NOMO-1 treated with dmso at 0.1 percent for 144 hours (cell line): Measurements from ENCODE around the gene CDK15.
"Not testable (repeated sequence)": the region's sequence is repeated elsewhere in the genome, so short reads cannot be mapped to it uniquely, and the experiment has no call there.

ENCODE experiments used
- DNase-seq: peaks from one replicate; lab custom pipeline; 2025; ENCODE audit not compliant: unreplicated experiment; lab: John Stamatoyannopoulos, UW

The CDK15 gene

DNA sequence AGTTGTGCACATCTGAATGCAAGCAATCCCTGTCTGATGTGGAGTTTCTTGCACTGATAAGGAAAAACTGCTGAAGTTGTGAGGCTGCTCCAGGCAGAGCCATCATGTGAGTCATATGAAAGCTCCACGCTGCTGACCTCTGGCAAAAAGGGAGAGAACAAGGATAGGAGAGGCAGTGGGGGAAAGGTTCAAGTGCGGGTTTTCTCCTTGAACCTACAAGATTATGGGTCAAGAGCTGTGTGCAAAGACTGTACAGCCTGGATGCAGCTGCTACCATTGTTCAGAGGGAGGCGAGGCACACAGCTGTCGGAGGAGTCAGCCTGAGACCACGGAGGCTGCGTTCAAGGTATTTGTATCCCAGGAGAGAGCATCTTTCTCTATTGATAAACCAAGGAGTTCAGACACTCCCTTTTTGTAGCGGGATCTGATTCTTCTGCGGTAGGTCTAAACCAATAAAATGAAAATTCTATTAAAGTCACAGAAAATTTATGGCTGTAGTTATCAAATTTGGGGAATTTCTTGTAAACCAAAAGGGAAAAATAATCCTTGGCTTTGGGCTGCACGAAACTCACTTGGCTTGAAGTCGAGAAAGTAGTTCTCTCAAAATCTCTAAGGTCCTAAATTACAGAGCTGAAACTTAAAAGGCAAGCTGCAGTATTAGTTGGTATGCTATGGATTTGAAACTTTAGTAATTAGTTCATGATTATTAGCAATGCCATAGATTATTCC, at the start of gene CDK15:
Gene CDK15 (plus strand): TSS at position 96 of the 729 bp plus-strand sequence. CDS start 128 bp downstream, at position 224.
- no peak for DNase-seq

GRCh38 chr2:201758234-201758633, 48.1 kb upstream of the CDK15 start:
- no peak for DNase-seq

DNA sequence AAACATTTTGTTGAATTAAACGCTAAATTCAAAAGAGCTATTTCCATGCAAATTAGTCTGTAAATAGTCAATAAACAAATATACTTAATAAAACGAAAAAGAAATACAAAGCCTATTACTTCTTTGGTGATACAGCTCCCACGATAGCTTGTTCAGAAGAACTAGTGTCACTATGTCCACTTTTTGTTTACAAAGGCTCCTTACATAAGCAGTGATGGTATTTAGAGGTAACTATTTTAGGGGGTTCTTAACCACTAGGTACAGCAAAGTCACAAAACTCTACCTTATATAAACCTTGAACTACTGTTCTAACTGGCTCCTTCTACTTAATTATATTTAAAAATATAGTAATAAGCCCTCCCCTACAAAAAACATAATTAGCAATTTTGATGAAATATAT, 47.5 kb upstream of the CDK15 start:
- no peak for DNase-seq

DNA sequence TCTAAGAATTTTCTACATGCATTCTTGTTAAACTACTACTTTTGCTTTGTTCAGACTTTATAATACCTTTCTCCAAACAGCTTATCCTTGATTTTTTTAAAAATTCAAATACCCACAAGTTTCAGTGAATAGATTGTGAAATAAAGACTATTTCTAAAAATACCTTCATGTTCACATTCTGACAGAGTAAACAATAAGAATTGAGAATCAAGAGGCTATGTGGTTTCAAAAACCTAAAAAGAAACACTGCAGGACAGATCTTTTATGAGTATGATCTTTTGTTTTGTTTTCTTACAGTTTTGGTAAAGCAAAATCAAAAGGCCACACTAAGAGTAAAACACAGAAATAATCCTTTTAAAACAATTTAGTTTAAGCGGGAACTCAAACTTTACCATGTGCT, 46.8 kb upstream of the CDK15 start:
- no peak for DNase-seq

DNA sequence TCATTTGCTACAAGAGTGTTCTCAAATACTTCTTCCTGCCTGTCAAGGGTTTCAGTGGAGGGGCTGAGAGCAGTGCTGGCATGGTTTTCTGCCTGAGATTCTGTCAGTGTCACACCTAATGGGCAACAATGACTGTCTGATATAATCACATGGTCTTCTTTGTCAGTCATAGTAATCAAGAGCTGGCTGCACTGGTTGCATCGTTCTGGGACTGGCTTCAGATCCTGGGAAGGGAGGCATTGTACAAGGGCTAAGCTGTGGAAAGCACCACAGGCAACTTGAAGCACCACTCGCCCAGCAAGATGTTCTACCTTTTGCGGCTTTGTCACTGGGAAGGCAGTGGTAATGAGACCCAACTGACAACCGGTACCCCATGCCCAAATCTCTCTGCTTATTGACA, 45.2 kb upstream of the CDK15 start:
- DNase-seq: no peak

- not testable (repeated sequence) for DNase-seq
Observed at GRCh38 chr2:201764469-201764868, 41.9 kb upstream of the CDK15 start.

DNA sequence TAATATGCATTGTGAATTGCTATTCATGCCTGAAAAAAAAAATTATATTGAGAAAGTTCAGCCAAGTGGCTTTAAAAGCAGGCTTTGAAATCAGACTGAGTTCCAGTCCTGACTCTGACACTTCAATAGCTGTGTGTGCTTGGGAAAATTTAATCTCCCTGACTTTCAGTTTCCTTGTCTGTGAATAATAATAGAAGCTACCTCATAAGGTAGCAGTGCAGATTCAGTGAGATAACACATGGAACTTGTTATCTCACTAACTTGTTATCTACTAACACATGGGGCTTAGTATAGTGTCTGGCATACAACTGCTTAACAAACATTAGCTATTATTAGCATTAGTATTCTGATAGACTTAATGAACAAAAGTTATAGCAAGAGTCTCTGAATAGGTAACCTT, 40.5 kb upstream of the CDK15 start:
- no peak for DNase-seq

DNA sequence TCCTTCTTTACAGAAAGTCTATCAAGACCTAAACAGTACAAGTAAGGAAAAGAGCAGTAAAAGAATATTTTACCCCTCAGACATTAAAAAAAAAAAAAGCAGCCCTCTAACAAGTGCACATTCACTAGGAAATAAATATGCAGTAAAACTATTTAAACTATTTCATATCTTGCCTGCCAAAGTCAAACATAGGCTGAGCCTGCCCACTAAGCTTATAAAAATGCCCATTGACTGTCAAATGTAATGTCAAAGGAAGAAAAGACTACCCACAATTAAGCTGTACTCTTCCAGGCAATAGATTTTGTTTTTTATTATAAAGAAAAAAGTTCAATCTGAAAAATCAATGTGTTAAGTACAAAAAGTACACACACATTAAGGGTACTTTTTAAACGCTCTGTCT, 37.4 kb upstream of the CDK15 start:
- DNase-seq: no peak

DNA sequence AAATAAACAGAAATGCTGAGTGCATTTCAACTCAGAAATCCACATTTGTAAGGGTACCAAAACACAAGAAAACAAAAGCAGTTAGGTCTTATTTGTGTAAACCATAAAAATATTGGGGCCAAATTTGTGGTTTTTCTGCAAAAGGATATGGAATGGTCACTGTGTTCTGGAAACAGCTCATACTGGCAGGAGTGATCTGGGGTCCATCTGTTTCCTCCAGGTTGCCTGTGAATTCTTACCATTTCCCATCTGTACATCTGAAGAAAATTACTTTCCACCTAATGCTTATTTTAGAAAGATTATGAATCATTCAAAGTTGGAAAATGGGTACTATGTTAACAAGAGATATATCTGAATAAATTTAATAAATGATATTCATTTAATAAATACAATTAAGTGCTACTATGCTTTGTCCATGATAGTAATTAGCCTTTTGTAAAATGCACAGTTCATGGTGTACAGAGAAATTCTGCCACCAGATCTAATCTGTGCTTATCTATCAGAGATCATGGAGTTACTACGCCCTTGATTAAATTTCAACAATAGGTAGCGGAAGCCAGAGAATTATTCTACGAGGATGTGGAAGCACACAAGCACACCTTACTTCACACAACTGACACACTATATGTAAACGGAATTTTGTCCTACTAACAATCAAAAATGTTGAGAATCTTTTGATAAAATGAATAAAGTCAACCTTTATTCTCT, 36.5 kb upstream of the CDK15 start:
- DNase-seq: no peak

DNA sequence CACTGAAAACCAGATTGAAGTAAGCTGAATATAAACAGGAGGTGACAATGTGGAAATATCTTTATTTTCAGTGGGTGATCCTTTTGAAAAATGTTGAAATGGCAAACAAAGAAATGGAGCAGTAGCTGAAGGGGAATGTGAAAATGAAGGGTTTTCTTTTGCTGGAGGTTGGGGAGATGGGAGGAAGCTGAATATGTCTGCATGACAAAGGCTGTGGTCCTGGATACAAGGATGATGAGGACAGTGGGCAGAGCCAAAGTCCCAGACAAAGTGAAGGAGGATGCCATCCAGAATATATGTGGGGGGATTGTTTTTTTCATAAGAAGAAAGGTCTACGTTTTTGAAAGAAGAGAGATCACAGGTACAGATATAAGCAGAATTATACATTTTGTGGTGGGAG, 32.3 kb upstream of the CDK15 start:
- DNase-seq: no peak

GRCh38 chr2:201774546-201774945, 31.8 kb upstream of the CDK15 start:
- no peak for DNase-seq

GRCh38 chr2:201775326-201775725, 31.0 kb upstream of the CDK15 start:
- no peak for DNase-seq

- DNase-seq: no peak
Observed at GRCh38 chr2:201777043-201777442, 29.3 kb upstream of the CDK15 start.

DNA sequence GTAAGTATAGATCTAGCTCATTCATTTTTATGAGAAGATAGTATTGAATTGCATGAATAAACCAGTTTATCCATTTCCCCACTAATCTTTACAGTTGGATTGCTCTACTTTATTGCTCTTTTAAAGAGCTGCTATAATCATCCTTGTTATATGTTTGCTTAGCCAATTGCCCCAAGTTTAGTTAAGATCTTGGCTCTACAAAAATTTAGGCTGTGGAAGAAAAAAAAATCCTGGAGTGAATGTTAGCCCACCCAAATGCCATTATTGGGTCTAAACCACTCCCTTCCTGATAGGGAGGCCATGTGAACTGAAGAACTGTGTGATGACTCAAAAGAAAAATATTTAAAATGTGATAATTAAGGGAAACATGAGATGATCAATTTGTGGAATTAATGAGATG, 28.5 kb upstream of the CDK15 start:
- DNase-seq: no peak

DNA sequence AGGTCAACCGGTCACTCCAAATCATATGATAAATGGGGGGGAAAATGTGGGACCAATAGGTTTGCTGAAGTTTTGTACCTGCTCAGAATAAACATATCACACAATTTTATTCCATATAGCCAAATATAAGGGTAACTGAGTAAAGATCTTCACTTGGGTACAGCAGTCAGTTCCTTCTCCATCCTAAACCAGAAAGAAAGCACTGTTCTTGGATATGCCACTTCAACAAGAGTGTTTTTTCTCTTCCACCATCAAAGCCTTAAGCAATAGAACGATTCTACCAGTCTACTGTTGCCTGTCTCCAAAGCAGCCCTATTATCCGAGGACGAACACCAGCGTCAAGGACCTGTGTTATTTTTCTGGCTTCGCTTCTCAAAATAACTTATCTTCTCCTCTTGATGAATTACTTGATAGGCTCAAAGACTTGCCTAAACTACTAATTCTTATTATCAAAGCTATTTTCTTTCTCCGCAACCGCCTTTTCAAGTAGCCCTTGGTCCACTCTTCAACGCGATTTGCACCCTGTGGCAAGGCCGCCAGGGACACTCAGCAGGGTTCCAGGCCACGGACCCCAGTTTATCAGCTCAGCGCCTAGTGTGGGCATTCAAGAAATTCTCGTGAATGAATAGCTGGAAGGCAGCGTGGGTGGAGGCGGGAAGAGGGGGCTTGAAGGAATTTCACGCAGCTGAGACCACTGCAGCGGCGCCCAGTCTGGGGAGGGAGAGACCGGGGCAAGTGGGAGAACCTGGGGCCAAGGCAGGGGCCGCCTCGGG, 26.2 kb upstream of the CDK15 start:
- DNase-seq: no peak

DNA sequence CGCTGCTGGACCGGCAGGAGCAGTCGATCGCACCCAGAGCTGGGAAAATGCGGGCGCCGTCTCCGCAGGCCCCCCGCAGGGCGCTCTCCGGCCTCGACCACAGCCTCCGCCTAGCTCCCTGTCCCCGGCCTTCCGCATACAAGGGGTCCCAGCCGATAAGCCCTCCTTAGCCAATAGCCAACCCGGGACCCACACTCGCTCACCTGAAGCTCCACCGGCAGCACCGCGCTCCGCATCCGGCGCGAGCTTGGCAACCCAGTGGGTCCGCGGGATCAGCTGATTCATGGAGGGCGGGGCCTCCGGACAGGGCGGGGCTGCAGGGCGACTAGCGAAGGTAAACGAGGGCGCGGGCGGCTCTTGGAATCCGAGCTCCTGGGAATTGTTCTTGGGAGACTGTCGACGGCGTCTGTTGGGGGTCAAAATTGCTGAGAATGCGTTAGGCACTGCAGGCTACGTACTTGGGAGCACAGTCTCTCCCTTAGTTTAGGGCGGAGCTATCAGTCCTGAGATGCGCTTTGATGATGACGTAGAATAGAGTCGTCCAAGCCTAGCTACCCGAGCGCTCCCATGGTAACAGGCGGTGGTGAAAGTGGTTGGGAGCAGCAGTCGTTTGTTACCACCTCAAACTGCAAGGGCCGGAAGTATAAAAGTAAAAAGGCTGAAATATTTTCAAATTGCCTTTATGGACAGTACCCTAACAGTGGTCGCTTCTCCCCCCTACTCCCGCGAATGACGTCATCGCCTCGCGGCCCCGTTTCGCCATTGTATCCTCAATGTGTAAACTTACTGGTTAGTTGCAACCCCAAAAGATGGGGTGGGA, 25.5 kb upstream of the CDK15 start, which contains the start of gene ALS2:
Gene ALS2 (minus strand): TSS at position 260 of the 820 bp plus-strand sequence. CDS start 12,048 bp downstream, outside the sequence.
- peak; percentile 86 for DNase-seq

DNA sequence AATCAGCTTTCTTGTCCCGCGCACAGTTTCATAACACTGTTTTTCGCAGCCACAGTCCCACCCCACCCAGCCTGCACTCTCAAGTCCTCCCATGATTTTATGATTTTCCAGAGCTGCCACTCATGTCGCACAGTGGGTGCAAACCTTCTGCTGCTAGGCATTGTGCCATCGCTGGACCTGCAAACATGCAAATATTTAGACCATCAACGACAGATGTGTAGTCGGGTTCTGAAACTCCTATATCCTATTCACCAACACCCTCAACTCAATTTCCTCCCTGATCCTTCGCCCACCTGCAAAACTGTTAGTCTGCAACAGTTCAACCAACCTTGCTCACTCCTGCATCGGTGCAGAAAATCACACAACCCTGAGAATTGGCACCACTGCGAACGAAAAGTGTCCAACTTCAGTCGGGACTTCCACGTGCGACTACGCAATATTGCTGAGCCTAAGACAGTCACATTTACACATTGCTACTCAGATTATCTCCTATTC, 24.7 kb upstream of the CDK15 start:
- DNase-seq: no peak

- no peak for DNase-seq
Observed at GRCh38 chr2:201784563-201784962, 21.8 kb upstream of the CDK15 start.

DNA sequence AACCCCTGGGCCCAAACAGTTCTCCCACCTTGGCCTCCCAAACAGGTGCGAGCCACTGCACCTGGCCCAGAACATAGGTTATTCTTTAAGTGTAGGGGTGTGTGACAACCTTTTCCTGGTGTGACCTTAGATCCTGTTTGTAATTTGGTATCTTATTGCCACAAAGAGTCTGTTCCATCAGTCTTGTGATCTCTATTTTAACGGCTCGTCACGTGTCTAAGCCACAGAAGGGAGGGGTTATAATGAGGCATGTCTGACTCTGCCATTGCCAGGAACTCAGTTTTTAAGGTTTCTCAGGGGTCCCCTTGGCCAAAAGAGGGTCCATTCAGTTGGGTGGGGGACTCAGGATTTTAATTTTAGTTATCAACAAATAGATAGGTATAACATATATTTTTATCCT, 21.2 kb upstream of the CDK15 start:
- DNase-seq: no peak

DNA sequence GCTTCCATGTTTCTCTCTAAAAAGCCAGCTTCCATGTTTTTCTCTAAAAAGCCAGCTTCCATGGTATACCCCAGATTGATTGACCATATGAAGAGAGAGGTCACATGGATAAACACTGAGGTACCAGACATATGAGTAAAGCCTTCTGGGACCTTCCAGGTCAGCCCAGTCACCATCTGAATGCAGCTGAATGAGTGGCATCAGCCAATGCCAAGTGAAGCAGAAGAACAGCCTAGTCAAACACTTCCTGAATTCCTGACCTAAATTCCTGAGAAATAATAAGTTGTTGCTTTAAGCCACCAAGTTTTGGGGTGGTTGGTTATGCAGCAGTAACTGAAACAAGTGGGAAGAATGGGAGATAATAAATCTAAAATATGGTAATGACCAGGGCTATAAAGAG, 19.9 kb upstream of the CDK15 start:
- no peak for DNase-seq

GRCh38 chr2:201788371-201788770, 18.0 kb upstream of the CDK15 start:
- DNase-seq: no peak
